Activated naive CD8-positive, alpha-beta T cell treated with anti-CD3 and anti-CD28 coated beads for 36 hours (primary cell): Measurements from ENCODE around the gene PRMT7. TPM values are rescaled to one million over a fixed set of nuclear protein-coding genes. Genes with fewer than 3 reads are reported as not detected.
A peak's percentile ranks its signal among the peaks of the same experiment; 100 is the strongest.

Source experiments
- DNase-seq: peaks from one replicate; pipeline ENCODE4 v3.0.0; 2021
- H3K27ac Mint-ChIP-seq: one replicate; pipeline ENCODE4 v1.8.0; 2022; ENCODE audit warnings: mild to moderate bottlenecking, moderate library complexity, mixed read lengths
- H3K27me3 Mint-ChIP-seq: one replicate; pipeline ENCODE4 v1.8.0; 2022; ENCODE audit warnings: mild to moderate bottlenecking, mixed read lengths
- H3K36me3 Mint-ChIP-seq: one replicate; pipeline ENCODE4 v1.8.0; 2021; ENCODE audit warnings: mild to moderate bottlenecking, mixed read lengths
- H3K4me1 Mint-ChIP-seq: one replicate; pipeline ENCODE4 v1.8.0; 2021; ENCODE audit warnings: mixed read lengths
- H3K4me3 Mint-ChIP-seq: one replicate; pipeline ENCODE4 v1.8.0; 2022; ENCODE audit warnings: mild to moderate bottlenecking, moderate library complexity, mixed read lengths
- H3K9me3 Mint-ChIP-seq: one replicate; pipeline ENCODE4 v1.8.0; 2022; ENCODE audit warnings: mixed read lengths
- total RNA-seq, 2 experiments: library from RNA; stranded (reverse); gene quantifications; one replicate each; pipeline ENCODE4 v1.2.3, GENCODE V29; 2021

PRMT7 gene
- total RNA-seq, 2 experiments from 2014 or later, result 68.9 to 72.0 TPM

- no peaks in the 10 kb centered on the region for H3K36me3 Mint-ChIP-seq
- no peak overlapping the region for H3K27ac Mint-ChIP-seq
- no peak for DNase-seq
- peaks cover 15% of the 10 kb centered on the region for H3K27me3 Mint-ChIP-seq
- H3K9me3 Mint-ChIP-seq, result no peaks in the 10 kb centered on the region
- H3K4me1 Mint-ChIP-seq, result peaks cover under 1% of the 10 kb centered on the region
- no peak overlapping the region for H3K4me3 Mint-ChIP-seq
Measured at GRCh38 chr16:68375801-68376536, 65.2 kb downstream of the PRMT7 start.

- Mint-ChIP-seq H3K4me3 (no peak overlapping the region), H3K9me3 (no peaks in the 10 kb centered on the region), H3K27me3 (peaks cover 15% of the 10 kb centered on the region), H3K36me3 (no peaks in the 10 kb centered on the region), H3K4me1 (no peaks in the 10 kb centered on the region), H3K27ac (no peak overlapping the region)
- DNase-seq, result no peak
Measured at GRCh38 chr16:68376590-68376989, 65.8 kb downstream of the PRMT7 start.

- Mint-ChIP-seq H3K27ac (no peak overlapping the region), H3K4me1 (no peaks in the 10 kb centered on the region), H3K36me3 (no peaks in the 10 kb centered on the region), H3K9me3 (no peaks in the 10 kb centered on the region), H3K27me3 (peaks cover 11% of the 10 kb centered on the region), H3K4me3 (no peak overlapping the region)
- DNase-seq, result no peak
Measured at GRCh38 chr16:68377221-68377620, 66.4 kb downstream of the PRMT7 start.

GRCh38 chr16:68377667-68378393, 67.0 kb downstream of the PRMT7 start:
- H3K27me3 Mint-ChIP-seq, result peaks cover 11% of the 10 kb centered on the region
- no peak for DNase-seq
- H3K36me3 Mint-ChIP-seq, result no peaks in the 10 kb centered on the region
- H3K4me1 Mint-ChIP-seq, result no peaks in the 10 kb centered on the region
- H3K4me3 Mint-ChIP-seq, result no peak overlapping the region
- no peaks in the 10 kb centered on the region for H3K9me3 Mint-ChIP-seq
- no peak overlapping the region for H3K27ac Mint-ChIP-seq

- DNase-seq, result no peak
- H3K27ac Mint-ChIP-seq, result no peak overlapping the region
- H3K36me3 Mint-ChIP-seq, result no peaks in the 10 kb centered on the region
- H3K4me1 Mint-ChIP-seq, result no peaks in the 10 kb centered on the region
- H3K9me3 Mint-ChIP-seq, result no peaks in the 10 kb centered on the region
- H3K27me3 Mint-ChIP-seq, result peaks cover 9% of the 10 kb centered on the region
- no peak overlapping the region for H3K4me3 Mint-ChIP-seq
Measured at GRCh38 chr16:68378436-68379415, 67.9 kb downstream of the PRMT7 start.

GRCh38 chr16:68379472-68380347, 68.9 kb downstream of the PRMT7 start:
- H3K9me3 Mint-ChIP-seq, result no peaks in the 10 kb centered on the region
- H3K27ac Mint-ChIP-seq, result no peak overlapping the region
- no peaks in the 10 kb centered on the region for H3K36me3 Mint-ChIP-seq
- no peaks in the 10 kb centered on the region for H3K4me1 Mint-ChIP-seq
- peaks cover 4% of the 10 kb centered on the region for H3K27me3 Mint-ChIP-seq
- H3K4me3 Mint-ChIP-seq, result no peak overlapping the region
- DNase-seq, result no peak

- no peak for DNase-seq
- no peak overlapping the region for H3K4me3 Mint-ChIP-seq
- no peaks in the 10 kb centered on the region for H3K4me1 Mint-ChIP-seq
- no peaks in the 10 kb centered on the region for H3K9me3 Mint-ChIP-seq
- no peaks in the 10 kb centered on the region for H3K27me3 Mint-ChIP-seq
- H3K36me3 Mint-ChIP-seq, result no peaks in the 10 kb centered on the region
- H3K27ac Mint-ChIP-seq, result no peak overlapping the region
Measured at GRCh38 chr16:68380348-68380670, 69.5 kb downstream of the PRMT7 start.

GRCh38 chr16:68380676-68381362, 70.0 kb downstream of the PRMT7 start:
- H3K4me3 Mint-ChIP-seq, result no peak overlapping the region
- H3K36me3 Mint-ChIP-seq, result no peaks in the 10 kb centered on the region
- no peak for DNase-seq
- H3K27ac Mint-ChIP-seq, result no peak overlapping the region
- no peaks in the 10 kb centered on the region for H3K27me3 Mint-ChIP-seq
- H3K4me1 Mint-ChIP-seq, result no peaks in the 10 kb centered on the region
- no peaks in the 10 kb centered on the region for H3K9me3 Mint-ChIP-seq

GRCh38 chr16:68381363-68381724, 70.5 kb downstream of the PRMT7 start:
- no peak for DNase-seq
- Mint-ChIP-seq H3K27me3 (no peaks in the 10 kb centered on the region), H3K27ac (no peak overlapping the region), H3K4me1 (no peaks in the 10 kb centered on the region), H3K9me3 (no peaks in the 10 kb centered on the region), H3K4me3 (no peak overlapping the region), H3K36me3 (no peaks in the 10 kb centered on the region)

GRCh38 chr16:68382296-68382718, 71.5 kb downstream of the PRMT7 start:
- no peak overlapping the region for H3K4me3 Mint-ChIP-seq
- H3K4me1 Mint-ChIP-seq, result no peaks in the 10 kb centered on the region
- H3K27me3 Mint-ChIP-seq, result no peaks in the 10 kb centered on the region
- DNase-seq, result peak; percentile 35
- no peaks in the 10 kb centered on the region for H3K36me3 Mint-ChIP-seq
- H3K27ac Mint-ChIP-seq, result no peak overlapping the region
- H3K9me3 Mint-ChIP-seq, result no peaks in the 10 kb centered on the region

- Mint-ChIP-seq H3K4me1 (no peaks in the 10 kb centered on the region), H3K9me3 (no peaks in the 10 kb centered on the region), H3K4me3 (no peak overlapping the region), H3K27me3 (no peaks in the 10 kb centered on the region), H3K36me3 (no peaks in the 10 kb centered on the region), H3K27ac (no peak overlapping the region)
- DNase-seq, result no peak
Measured at GRCh38 chr16:68383858-68384257, 73.0 kb downstream of the PRMT7 start.

- Mint-ChIP-seq H3K27me3 (no peaks in the 10 kb centered on the region), H3K27ac (no peak overlapping the region), H3K9me3 (no peaks in the 10 kb centered on the region), H3K4me1 (no peaks in the 10 kb centered on the region), H3K36me3 (no peaks in the 10 kb centered on the region), H3K4me3 (no peak overlapping the region)
- DNase-seq, result no peak
Measured at GRCh38 chr16:68384288-68385161, 73.7 kb downstream of the PRMT7 start.

GRCh38 chr16:68385371-68385770, 74.6 kb downstream of the PRMT7 start:
- no peaks in the 10 kb centered on the region for H3K4me1 Mint-ChIP-seq
- H3K36me3 Mint-ChIP-seq, result no peaks in the 10 kb centered on the region
- H3K27ac Mint-ChIP-seq, result no peak overlapping the region

More at GRCh38 chr16:68385371-68385770, 74.6 kb downstream of the PRMT7 start:
- no peak overlapping the region for H3K4me3 Mint-ChIP-seq
- no peak for DNase-seq
- H3K27me3 Mint-ChIP-seq, result no peaks in the 10 kb centered on the region
- H3K9me3 Mint-ChIP-seq, result no peaks in the 10 kb centered on the region
